Measurements from ENCODE around the gene SLC25A41.

DNA sequence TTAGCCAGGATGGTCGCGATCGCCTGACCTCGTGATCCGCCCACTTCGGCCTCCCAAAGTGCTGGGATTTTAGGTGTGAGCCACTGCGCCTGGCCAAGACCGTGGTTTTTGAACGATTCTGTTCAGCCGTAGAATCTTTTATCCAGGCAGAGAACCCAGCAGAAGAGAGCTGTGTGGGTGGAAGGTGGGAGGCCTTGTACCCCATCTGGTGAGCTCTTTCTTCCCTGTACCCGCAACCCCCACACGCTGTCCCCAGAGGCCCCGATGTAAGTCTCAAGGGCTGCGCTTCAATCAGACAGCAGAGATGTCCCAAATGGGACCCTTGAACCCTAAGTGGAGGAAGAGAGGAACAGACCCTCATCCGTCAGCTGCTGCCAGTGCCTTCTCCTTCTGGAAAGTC lies 22.4 kb upstream of the SLC25A41 start:
- TF ChIP-seq, protein P1, sequence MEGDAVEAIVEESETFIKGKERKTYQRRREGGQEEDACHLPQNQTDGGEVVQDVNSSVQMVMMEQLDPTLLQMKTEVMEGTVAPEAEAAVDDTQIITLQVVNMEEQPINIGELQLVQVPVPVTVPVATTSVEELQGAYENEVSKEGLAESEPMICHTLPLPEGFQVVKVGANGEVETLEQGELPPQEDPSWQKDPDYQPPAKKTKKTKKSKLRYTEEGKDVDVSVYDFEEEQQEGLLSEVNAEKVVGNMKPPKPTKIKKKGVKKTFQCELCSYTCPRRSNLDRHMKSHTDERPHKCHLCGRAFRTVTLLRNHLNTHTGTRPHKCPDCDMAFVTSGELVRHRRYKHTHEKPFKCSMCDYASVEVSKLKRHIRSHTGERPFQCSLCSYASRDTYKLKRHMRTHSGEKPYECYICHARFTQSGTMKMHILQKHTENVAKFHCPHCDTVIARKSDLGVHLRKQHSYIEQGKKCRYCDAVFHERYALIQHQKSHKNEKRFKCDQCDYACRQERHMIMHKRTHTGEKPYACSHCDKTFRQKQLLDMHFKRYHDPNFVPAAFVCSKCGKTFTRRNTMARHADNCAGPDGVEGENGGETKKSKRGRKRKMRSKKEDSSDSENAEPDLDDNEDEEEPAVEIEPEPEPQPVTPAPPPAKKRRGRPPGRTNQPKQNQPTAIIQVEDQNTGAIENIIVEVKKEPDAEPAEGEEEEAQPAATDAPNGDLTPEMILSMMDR (IDR thresholded peaks at IDR 0.05), result no peak
- TF ChIP-seq ZFX (IDR thresholded peaks at IDR 0.05; ENCODE audit: borderline replicate concordance), result no peak
